ENCODE measurements around the gene AKAP11.

DNA sequence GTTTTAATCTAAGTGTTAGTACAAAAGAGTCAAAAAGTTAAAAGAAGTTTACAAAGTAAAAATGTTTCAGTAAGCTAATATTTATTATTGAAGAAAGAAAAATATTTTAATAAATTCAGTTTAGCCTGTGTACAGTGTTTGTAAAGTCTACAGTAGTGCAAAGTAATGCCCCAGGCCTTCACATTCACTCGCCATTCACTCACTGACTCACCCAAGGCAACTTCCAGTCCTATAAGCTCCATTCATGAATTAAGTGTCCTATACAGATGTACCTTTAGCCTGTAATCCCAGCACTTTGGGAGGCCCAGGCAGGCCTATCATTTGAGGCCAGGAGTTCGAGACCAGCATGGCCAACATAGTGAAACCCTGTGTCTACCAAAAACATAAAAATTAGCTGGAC is 24.1 kb upstream of the AKAP11 start:
- TF ChIP-seq EZH2 (IDR thresholded peaks at IDR 0.05): no peak
- TF ChIP-seq FOXP2 (optimal IDR thresholded peaks at IDR 0.05; ENCODE audit: control extremely low read depth, extremely low read length, insufficient read depth): no peak
- no peak for TF ChIP-seq POLR2AphosphoS5 (IDR thresholded peaks at IDR 0.05; ENCODE audit: borderline replicate concordance, low read depth, low read length)

Data from SK-N-MC (cell line).